OCI-LY7 (cell line): ENCODE measurements around the gene FAM163A.

Experiments
- EZH2phosphoT487 ChIP-seq: fragments of 200-600 bp; sonication (generic); IDR thresholded peaks from 2 replicates; pipeline ENCODE4 v1.6.1; 2018; ENCODE audit warnings: low read depth, borderline replicate concordance, mild to moderate bottlenecking, mixed run types, antibody characterized with exemption, low read length, moderate library complexity, mixed read lengths
- TF ChIP-seq, protein P1 (sequence below): fragments of 200-600 bp; sonication (generic); conservative IDR thresholded peaks from 2 replicates; pipeline ENCODE4 v1.5.1; 2014; ENCODE audit warnings: mild to moderate bottlenecking, antibody characterized with exemption, low read length, moderate library complexity, mixed read lengths

DNA sequence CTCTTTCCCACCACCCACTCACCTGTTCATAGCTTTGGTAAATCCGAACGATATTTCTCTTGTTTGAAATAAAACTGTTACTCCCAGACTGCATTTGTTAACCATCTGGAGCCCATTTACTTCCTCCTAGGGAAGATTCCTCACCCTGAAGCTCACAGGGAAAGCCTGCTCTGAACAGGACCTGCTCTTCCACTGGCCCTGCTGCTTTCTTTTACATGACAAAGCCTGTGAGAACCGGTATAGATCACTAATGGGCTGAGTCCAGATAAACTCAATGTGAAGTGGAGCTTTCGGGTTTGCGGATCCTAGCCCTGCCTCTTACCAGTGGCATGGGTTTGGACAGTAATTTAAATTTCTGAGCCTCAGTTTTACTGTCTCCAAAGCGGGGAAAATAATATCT, 45.2 kb downstream of the FAM163A start:
- TF ChIP-seq, protein P1, sequence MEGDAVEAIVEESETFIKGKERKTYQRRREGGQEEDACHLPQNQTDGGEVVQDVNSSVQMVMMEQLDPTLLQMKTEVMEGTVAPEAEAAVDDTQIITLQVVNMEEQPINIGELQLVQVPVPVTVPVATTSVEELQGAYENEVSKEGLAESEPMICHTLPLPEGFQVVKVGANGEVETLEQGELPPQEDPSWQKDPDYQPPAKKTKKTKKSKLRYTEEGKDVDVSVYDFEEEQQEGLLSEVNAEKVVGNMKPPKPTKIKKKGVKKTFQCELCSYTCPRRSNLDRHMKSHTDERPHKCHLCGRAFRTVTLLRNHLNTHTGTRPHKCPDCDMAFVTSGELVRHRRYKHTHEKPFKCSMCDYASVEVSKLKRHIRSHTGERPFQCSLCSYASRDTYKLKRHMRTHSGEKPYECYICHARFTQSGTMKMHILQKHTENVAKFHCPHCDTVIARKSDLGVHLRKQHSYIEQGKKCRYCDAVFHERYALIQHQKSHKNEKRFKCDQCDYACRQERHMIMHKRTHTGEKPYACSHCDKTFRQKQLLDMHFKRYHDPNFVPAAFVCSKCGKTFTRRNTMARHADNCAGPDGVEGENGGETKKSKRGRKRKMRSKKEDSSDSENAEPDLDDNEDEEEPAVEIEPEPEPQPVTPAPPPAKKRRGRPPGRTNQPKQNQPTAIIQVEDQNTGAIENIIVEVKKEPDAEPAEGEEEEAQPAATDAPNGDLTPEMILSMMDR: no peak
- no peak for TF ChIP-seq EZH2phosphoT487
